Thymus (tissue), 11 donors: ENCODE data around the gene UBE2N. TPM values are rescaled to one million over a fixed set of nuclear protein-coding genes. Genes with fewer than 3 reads are reported as not detected.
"Not testable (repeated sequence)": the region's sequence is repeated elsewhere in the genome, so short reads cannot be mapped to it uniquely, and the experiment has no call there.

Source experiments
- DNase-seq, 9 donors: peaks; one replicate each; pipeline ENCODE4 v3.0.0-alpha.2; 2013; ENCODE audit warnings: low spot score in 9 of 9, low read depth in 6 of 9, missing footprints in 1 of 9
- H3K27ac ChIP-seq, 2 donors: one replicate each; pipeline ENCODE4 v1.5.1; 2013; ENCODE audit warnings: control low read depth in 1 of 2, low read depth in 1 of 2, low read length in 1 of 2, mild to moderate bottlenecking in 1 of 2, moderate library complexity in 1 of 2
- H3K27me3 ChIP-seq, 2 donors: one replicate each; pipeline ENCODE4 v1.5.1; 2013; ENCODE audit warnings: low read length in 1 of 2; ENCODE audit not compliant: control insufficient read depth in 2 of 2, insufficient read depth in 1 of 2
- H3K36me3 ChIP-seq, 2 donors: one replicate each; pipeline ENCODE4 v1.5.1; 2013; ENCODE audit warnings: low read length in 1 of 2, mild to moderate bottlenecking in 1 of 2, moderate library complexity in 1 of 2; ENCODE audit not compliant: control insufficient read depth in 2 of 2, insufficient read depth in 2 of 2
- H3K4me1 ChIP-seq, 2 donors: one replicate each; pipeline ENCODE4 v1.5.1; 2013; ENCODE audit warnings: low read length in 2 of 2; ENCODE audit not compliant: control insufficient read depth in 2 of 2, insufficient read depth in 2 of 2
- H3K4me3 ChIP-seq, 2 donors: one replicate each; pipeline ENCODE4 v1.5.1; 2013; ENCODE audit warnings: low read length in 2 of 2, control low read depth in 1 of 2, mild to moderate bottlenecking in 1 of 2
- H3K9me3 ChIP-seq, 2 donors: one replicate each; pipeline ENCODE4 v1.5.1; 2013; ENCODE audit warnings: low read length in 1 of 2, mild to moderate bottlenecking in 1 of 2; ENCODE audit not compliant: control insufficient read depth in 2 of 2, insufficient read depth in 1 of 2
- WGBS: extraction: QIAGEN DNeasy Blood & Tissue Kit; methylation state at CpG from one replicate; pipeline ENCODE4 v1.1.7; 2013; 5-methylcytosine and 5-hydroxymethylcytosine counted together
- polyA plus RNA-seq: library from polyadenylated mRNA; stranded (reverse); fragments of 200-250 nt; gene quantifications from one replicate; pipeline ENCODE4 v1.2.3, GENCODE V29; 2013
- total RNA-seq: library from RNA; stranded (reverse); fragments of 120-200 nt; gene quantifications from one replicate; pipeline ENCODE4 v1.2.4, GENCODE V29; 2013
- donor health status: healthy.

Gene UBE2N
- total and polyA plus RNA-seq, 2 donors, result 91.2 to 132 TPM

GRCh38 chr12:93425736-93426411 is 15.9 kb downstream of the UBE2N start:
- Histone ChIP-seq H3K4me3 (no peak overlapping the region), H3K27ac (no peak overlapping the region), H3K9me3 (no peaks in the 10 kb centered on the region), H3K4me1 (peaks cover 2 to 9% of the 10 kb centered on the region in 2 donors), H3K27me3 (no peaks in the 10 kb centered on the region), H3K36me3 (no peaks in the 10 kb centered on the region)
- DNase-seq, result no peak
- WGBS, result 82% methylated on average over 8 of the region's 8 CpGs

GRCh38 chr12:93422050-93422449 is 19.7 kb downstream of the UBE2N start:
- 85% methylated on average over 2 of the region's 2 CpGs for WGBS
- H3K4me1 ChIP-seq, result peaks cover 2 to 9% of the 10 kb centered on the region in 2 donors

GRCh38 chr12:93419388-93420034 is 22.2 kb downstream of the UBE2N start:
- DNase-seq, result peak in 5 of 9 donors; percentile 35 to 70 (median 44)
- peaks cover 0 to 4% of the 10 kb centered on the region in 2 donors for H3K4me1 ChIP-seq
- 52% methylated on average over 1 of the region's 1 CpG for WGBS
- no peak overlapping the region for H3K27ac ChIP-seq
- no peaks in the 10 kb centered on the region for H3K9me3 ChIP-seq
- H3K27me3 ChIP-seq, result no peaks in the 10 kb centered on the region
- H3K4me3 ChIP-seq, result no peak overlapping the region
- H3K36me3 ChIP-seq, result no peaks in the 10 kb centered on the region

More at GRCh38 chr12:93422050-93422449, 19.7 kb downstream of the UBE2N start:
- Histone ChIP-seq H3K4me3 (no peak overlapping the region), H3K27me3 (no peaks in the 10 kb centered on the region), H3K27ac (no peak overlapping the region), H3K9me3 (no peaks in the 10 kb centered on the region), H3K36me3 (no peaks in the 10 kb centered on the region)
- no peak for DNase-seq

GRCh38 chr12:93417967-93418480 is 23.7 kb downstream of the UBE2N start:
- H3K27ac ChIP-seq, result no peak overlapping the region
- whole genome bisulfite sequencing, result 99% methylated on average over 4 of the region's 4 CpGs
- no peak for DNase-seq
- H3K27me3 ChIP-seq, result no peaks in the 10 kb centered on the region
- no peak overlapping the region for H3K4me3 ChIP-seq
- H3K36me3 ChIP-seq, result no peaks in the 10 kb centered on the region
- H3K4me1 ChIP-seq, result peaks cover 0 to 4% of the 10 kb centered on the region in 2 donors
- H3K9me3 ChIP-seq, result no peaks in the 10 kb centered on the region

GRCh38 chr12:93415723-93416464 is 25.9 kb downstream of the UBE2N start:
- Histone ChIP-seq H3K27me3 (no peaks in the 10 kb centered on the region), H3K27ac (no peak overlapping the region), H3K9me3 (no peaks in the 10 kb centered on the region), H3K36me3 (no peaks in the 10 kb centered on the region), H3K4me1 (peaks cover 0 to 4% of the 10 kb centered on the region in 2 donors), H3K4me3 (no peak overlapping the region)
- 89% methylated on average over 3 of the region's 3 CpGs for WGBS
- no peak for DNase-seq

GRCh38 chr12:93413064-93413463 is 28.7 kb downstream of the UBE2N start:
- H3K27ac ChIP-seq, result no peak overlapping the region
- 95% methylated on average over 3 of the region's 3 CpGs for WGBS
- peaks cover 0 to 4% of the 10 kb centered on the region in 2 donors for H3K4me1 ChIP-seq
- no peak for DNase-seq
- H3K9me3 ChIP-seq, result no peaks in the 10 kb centered on the region
- peaks cover 0 to 15% of the 10 kb centered on the region in 2 donors for H3K36me3 ChIP-seq
- no peak overlapping the region for H3K4me3 ChIP-seq
- H3K27me3 ChIP-seq, result no peaks in the 10 kb centered on the region

GRCh38 chr12:93412396-93412795 is 29.4 kb downstream of the UBE2N start:
- H3K27ac ChIP-seq, H3K9me3 ChIP-seq, H3K4me3 ChIP-seq, H3K27me3 ChIP-seq, DNase-seq, H3K4me1 ChIP-seq: not testable (repeated sequence)
- WGBS, result 98% methylated on average over 8 of the region's 8 CpGs
- H3K36me3 ChIP-seq, result peaks cover under 1 to 19% of the 10 kb centered on the region in 2 donors

GRCh38 chr12:93411060-93411459 is 30.7 kb downstream of the UBE2N start:
- not testable (repeated sequence) for H3K27ac ChIP-seq, DNase-seq, H3K4me1 ChIP-seq, H3K9me3 ChIP-seq, H3K4me3 ChIP-seq, H3K27me3 ChIP-seq
- H3K36me3 ChIP-seq, result peaks cover 4 to 25% of the 10 kb centered on the region in 2 donors
- WGBS, result 93% methylated on average over 6 of the region's 6 CpGs
